Prostate gland (tissue), 2 donors: ENCODE data around the gene GAB1. TPM values are rescaled to one million over a fixed set of nuclear protein-coding genes. Genes with fewer than 3 reads are reported as not detected.

Experiments used
- DNase-seq: peaks from one replicate; pipeline ENCODE4 v3.0.0-alpha.2; 2019; ENCODE audit warnings: low spot score
- H3K27ac ChIP-seq, 2 donors: fragments of 200-600 bp; sonication (generic); 2 replicates each; pipeline ENCODE4 v1.5.1; 2017 to 2019
- H3K27me3 ChIP-seq: fragments of 200-600 bp; sonication (generic); replicated peaks from 2 replicates; pipeline ENCODE4 v1.5.1; 2019; ENCODE audit not compliant: insufficient read depth
- H3K36me3 ChIP-seq, 2 donors: fragments of 200-600 bp; sonication (generic); 1 replicate in 1 of 2; 2 replicates in 1 of 2; pipeline versions ENCODE4 v1.5.1 to v1.8.1; 2017 to 2019
- H3K4me1 ChIP-seq: fragments of 200-600 bp; sonication (generic); replicated peaks from 2 replicates; pipeline ENCODE4 v1.5.1; 2019
- H3K4me3 ChIP-seq, 2 donors: fragments of 200-600 bp; sonication (generic); 2 replicates each; pipeline ENCODE4 v1.5.1; 2017 to 2019
- H3K9me3 ChIP-seq: fragments of 200-600 bp; sonication (generic); 2 replicates; pipeline ENCODE4 v1.5.1; 2017
- POLR2A ChIP-seq: fragments of 450-650 bp; IDR thresholded peaks from one replicate; pipeline ENCODE4 v1.6.1; 2016; ENCODE audit warnings: antibody characterized with exemption, mild to moderate bottlenecking
- POLR2AphosphoS5 ChIP-seq: sonication (generic); formaldehyde crosslinking; IDR thresholded peaks from one replicate; pipeline ENCODE4 v1.6.1; 2017; ENCODE audit warnings: antibody characterized with exemption
- WGBS: methylation state at CpG from one replicate; pipeline ENCODE4 v1.1.5; 2018; 5-methylcytosine and 5-hydroxymethylcytosine counted together
- intact Hi-C: fragments of 100-400 bp; cut with DNase I; formaldehyde crosslinking; loops from one replicate; pipeline ENCODE4 v1.14.2; 2022
- total RNA-seq, 2 donors: library from RNA; depleted of rRNA; stranded (reverse); fragments of >200 nt; gene quantifications; one replicate each; pipeline ENCODE4 v1.1.0, GENCODE V29; 2016
- TF ChIP-seq, protein P1 (sequence below), 4 experiments: fragments of 200-600 bp in 2 of 4; fragments of 450-650 bp in 2 of 4; sonication (generic) in 2 of 4; IDR thresholded peaks; 1 replicate in 3 of 4; 2 replicates in 1 of 4; pipeline ENCODE4 v1.5.1; 2016 to 2019; ENCODE audit warnings: antibody characterized with exemption in 4 of 4, mild to moderate bottlenecking in 2 of 4, moderate library complexity in 2 of 4

Gene GAB1
- total RNA-seq, 2 donors from 2014 or later: 13.7 to 61.1 TPM

- TF ChIP-seq, protein P1, sequence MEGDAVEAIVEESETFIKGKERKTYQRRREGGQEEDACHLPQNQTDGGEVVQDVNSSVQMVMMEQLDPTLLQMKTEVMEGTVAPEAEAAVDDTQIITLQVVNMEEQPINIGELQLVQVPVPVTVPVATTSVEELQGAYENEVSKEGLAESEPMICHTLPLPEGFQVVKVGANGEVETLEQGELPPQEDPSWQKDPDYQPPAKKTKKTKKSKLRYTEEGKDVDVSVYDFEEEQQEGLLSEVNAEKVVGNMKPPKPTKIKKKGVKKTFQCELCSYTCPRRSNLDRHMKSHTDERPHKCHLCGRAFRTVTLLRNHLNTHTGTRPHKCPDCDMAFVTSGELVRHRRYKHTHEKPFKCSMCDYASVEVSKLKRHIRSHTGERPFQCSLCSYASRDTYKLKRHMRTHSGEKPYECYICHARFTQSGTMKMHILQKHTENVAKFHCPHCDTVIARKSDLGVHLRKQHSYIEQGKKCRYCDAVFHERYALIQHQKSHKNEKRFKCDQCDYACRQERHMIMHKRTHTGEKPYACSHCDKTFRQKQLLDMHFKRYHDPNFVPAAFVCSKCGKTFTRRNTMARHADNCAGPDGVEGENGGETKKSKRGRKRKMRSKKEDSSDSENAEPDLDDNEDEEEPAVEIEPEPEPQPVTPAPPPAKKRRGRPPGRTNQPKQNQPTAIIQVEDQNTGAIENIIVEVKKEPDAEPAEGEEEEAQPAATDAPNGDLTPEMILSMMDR (IDR thresholded peaks at IDR 0.05): no peak
- no peak for TF ChIP-seq POLR2AphosphoS5
- no peak for TF ChIP-seq POLR2A
- no peak overlapping the region for H3K27ac ChIP-seq
- no peaks in the 10 kb centered on the region for H3K27me3 ChIP-seq
- H3K4me1 ChIP-seq: no peaks in the 10 kb centered on the region
- intact Hi-C loops: no loop called here
- no peak for DNase-seq
- no peaks in the 10 kb centered on the region for H3K36me3 ChIP-seq
- 21% methylated on average over 1 of the region's 1 CpG for WGBS
- no peak overlapping the region for H3K4me3 ChIP-seq
- no peaks in the 10 kb centered on the region for H3K9me3 ChIP-seq
These were observed 34.1 kb upstream of the GAB1 start for GRCh38 chr4:143302536-143302935.

DNA sequence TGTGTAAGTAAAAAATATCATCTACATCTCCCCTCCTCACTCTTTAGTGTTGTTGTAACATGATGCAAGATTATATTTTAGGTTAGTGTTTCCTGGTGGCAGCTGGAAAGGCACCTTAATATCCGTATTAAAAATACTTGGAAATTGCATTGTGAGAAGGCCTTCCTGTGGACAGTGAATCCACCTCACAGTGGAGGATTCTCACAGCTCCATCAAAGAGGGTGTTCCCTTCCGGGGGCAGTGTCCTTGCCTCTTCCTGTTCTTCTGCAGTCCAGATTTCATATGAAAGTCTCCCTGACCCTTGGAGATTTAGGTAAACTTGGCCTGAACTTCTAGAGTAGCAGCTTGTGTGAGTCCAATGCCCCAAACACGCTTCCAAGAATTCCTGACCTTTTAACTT lies 29.9 kb upstream of the GAB1 start:
- Histone ChIP-seq H3K36me3 (no peaks in the 10 kb centered on the region), H3K4me3 (no peak overlapping the region), H3K27me3 (no peaks in the 10 kb centered on the region), H3K4me1 (no peaks in the 10 kb centered on the region), H3K27ac (no peak overlapping the region), H3K9me3 (no peaks in the 10 kb centered on the region)
- intact Hi-C loops: no loop called here
- 91% methylated on average over 3 of the region's 3 CpGs for WGBS
- DNase-seq: no peak
- no peak for TF ChIP-seq POLR2A
- TF ChIP-seq, protein P1 (IDR thresholded peaks at IDR 0.05): no peak
- no peak for TF ChIP-seq POLR2AphosphoS5

- WGBS: 84% methylated on average over 1 of the region's 1 CpG
- TF ChIP-seq POLR2A (no peak), POLR2AphosphoS5 (no peak)
- TF ChIP-seq, protein P1 (IDR thresholded peaks at IDR 0.05): no peak
These were observed 29.1 kb upstream of the GAB1 start for GRCh38 chr4:143307531-143307930.

DNA sequence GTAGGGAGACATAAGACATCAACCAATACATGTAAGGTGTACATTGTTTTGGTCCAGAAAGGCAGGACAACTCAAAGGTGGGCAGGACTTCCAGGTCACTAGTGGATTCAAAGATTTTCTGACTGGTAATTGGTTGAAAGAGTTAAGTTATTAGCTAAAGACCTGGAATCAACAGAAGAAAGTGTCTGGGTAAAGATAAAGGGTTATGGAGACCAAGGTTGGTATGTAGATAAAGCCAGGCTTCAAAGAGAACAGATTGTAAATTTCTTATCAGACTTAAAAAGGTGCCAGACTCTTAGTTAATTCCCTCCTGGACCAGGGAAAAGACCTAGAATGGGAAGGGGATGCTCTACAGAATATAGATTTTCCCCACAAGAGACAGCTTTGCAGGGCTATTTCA lies 28.3 kb upstream of the GAB1 start:
- no peaks in the 10 kb centered on the region for H3K4me1 ChIP-seq
- H3K27me3 ChIP-seq: no peaks in the 10 kb centered on the region
- H3K9me3 ChIP-seq: no peaks in the 10 kb centered on the region
- H3K36me3 ChIP-seq: no peaks in the 10 kb centered on the region
- no peak overlapping the region for H3K27ac ChIP-seq
- TF ChIP-seq, protein P1 (IDR thresholded peaks at IDR 0.05): no peak
- TF ChIP-seq POLR2AphosphoS5 (no peak), POLR2A (no peak)
- no peak overlapping the region for H3K4me3 ChIP-seq
- DNase-seq: no peak
- intact Hi-C loops: no loop called here

More at GRCh38 chr4:143307531-143307930, 29.1 kb upstream of the GAB1 start:
- DNase-seq: no peak
- intact Hi-C loops: no loop called here
- no peak overlapping the region for H3K27ac ChIP-seq
- no peak overlapping the region for H3K4me3 ChIP-seq
- no peaks in the 10 kb centered on the region for H3K27me3 ChIP-seq
- no peaks in the 10 kb centered on the region for H3K4me1 ChIP-seq
- no peaks in the 10 kb centered on the region for H3K36me3 ChIP-seq
- H3K9me3 ChIP-seq: no peaks in the 10 kb centered on the region

GRCh38 chr4:143311924-143312323 lies 24.8 kb upstream of the GAB1 start:
- TF ChIP-seq, protein P1 (IDR thresholded peaks at IDR 0.05): no peak
- TF ChIP-seq POLR2AphosphoS5: no peak
- no peak for TF ChIP-seq POLR2A
- Histone ChIP-seq H3K27me3 (no peaks in the 10 kb centered on the region), H3K4me1 (no peaks in the 10 kb centered on the region), H3K9me3 (no peaks in the 10 kb centered on the region), H3K36me3 (no peaks in the 10 kb centered on the region), H3K4me3 (no peak overlapping the region), H3K27ac (no peak overlapping the region)
- no peak for DNase-seq
- intact Hi-C loops: no loop called here
- 80% methylated on average over 3 of the region's 3 CpGs for WGBS
